Loucy (cell line): ENCODE measurements around the gene GRIP1.

Experiments used
- H2AFZ ChIP-seq: fragments of 200-600 bp; sonication (generic); 2 replicates; pipeline ENCODE4 v1.6.0; 2016; ENCODE audit warnings: antibody characterized with exemption, mild to moderate bottlenecking, low read length, moderate library complexity
- H3F3A ChIP-seq: fragments of 200-600 bp; 2 replicates; pipeline ENCODE4 v1.6.0; 2016; ENCODE audit warnings: antibody characterized with exemption, low read depth, mild to moderate bottlenecking
- H3K27me3 ChIP-seq: fragments of 200-600 bp; sonication (generic); 2 replicates; pipeline ENCODE4 v1.6.1; 2014; ENCODE audit warnings: low read length, mild to moderate bottlenecking; ENCODE audit not compliant: insufficient read depth, poor library complexity, severe bottlenecking
- H3K36me3 ChIP-seq: fragments of 200-600 bp; sonication (generic); 2 replicates; pipeline ENCODE4 v1.6.1; 2016; ENCODE audit warnings: low read length; ENCODE audit not compliant: insufficient read depth
- H3K4me1 ChIP-seq: fragments of 200-600 bp; sonication (generic); 2 replicates; pipeline ENCODE4 v1.5.1; 2014; ENCODE audit warnings: low read length, mild to moderate bottlenecking; ENCODE audit not compliant: insufficient read depth, poor library complexity, severe bottlenecking
- H3K4me2 ChIP-seq: fragments of 200-600 bp; sonication (generic); 2 replicates; pipeline ENCODE4 v1.6.0; 2014; ENCODE audit warnings: antibody characterized with exemption, low read length, low read depth, mild to moderate bottlenecking; ENCODE audit not compliant: poor library complexity, severe bottlenecking
- H3K4me3 ChIP-seq: fragments of 200-600 bp; sonication (generic); 2 replicates; pipeline ENCODE4 v1.5.1; 2014; ENCODE audit warnings: low read length, mild to moderate bottlenecking, mixed read lengths; ENCODE audit not compliant: poor library complexity, severe bottlenecking
- H3K79me2 ChIP-seq: fragments of 200-600 bp; sonication (generic); 2 replicates; pipeline ENCODE4 v1.6.1; 2014; ENCODE audit warnings: low read length; ENCODE audit not compliant: insufficient read depth
- H3K9ac ChIP-seq: fragments of 200-600 bp; sonication (generic); 2 replicates; pipeline ENCODE4 v1.6.0; 2014; ENCODE audit warnings: mild to moderate bottlenecking, low read depth, low read length, moderate library complexity; ENCODE audit not compliant: poor library complexity, severe bottlenecking
- H3K9me2 ChIP-seq: fragments of 200-600 bp; sonication (generic); replicated peaks from 2 replicates; pipeline ENCODE4 v1.6.1; 2016; ENCODE audit warnings: low read depth, low read length, mixed read lengths
- H3K9me3 ChIP-seq: fragments of 200-600 bp; sonication (generic); 2 replicates; pipeline ENCODE4 v1.6.1; 2014; ENCODE audit warnings: mild to moderate bottlenecking, antibody characterized with exemption, low read length, low read depth; ENCODE audit not compliant: insufficient read depth
- H4K20me1 ChIP-seq: fragments of 200-600 bp; sonication (generic); 2 replicates; pipeline ENCODE4 v1.6.0; 2014; ENCODE audit warnings: antibody characterized with exemption, low read length, mild to moderate bottlenecking; ENCODE audit not compliant: insufficient read depth, poor library complexity, severe bottlenecking
- EZH2phosphoT487 ChIP-seq: fragments of 200-600 bp; IDR thresholded peaks from 2 replicates; pipeline ENCODE4 v1.6.1; 2018; ENCODE audit warnings: antibody characterized with exemption, mild to moderate bottlenecking, moderate library complexity, borderline replicate concordance
- TF ChIP-seq, protein P1 (sequence below): fragments of 200-600 bp; sonication (generic); conservative IDR thresholded peaks from 2 replicates; pipeline ENCODE4 v1.5.1; 2014; ENCODE audit warnings: mild to moderate bottlenecking, antibody characterized with exemption, low read length

Gene GRIP1

DNA sequence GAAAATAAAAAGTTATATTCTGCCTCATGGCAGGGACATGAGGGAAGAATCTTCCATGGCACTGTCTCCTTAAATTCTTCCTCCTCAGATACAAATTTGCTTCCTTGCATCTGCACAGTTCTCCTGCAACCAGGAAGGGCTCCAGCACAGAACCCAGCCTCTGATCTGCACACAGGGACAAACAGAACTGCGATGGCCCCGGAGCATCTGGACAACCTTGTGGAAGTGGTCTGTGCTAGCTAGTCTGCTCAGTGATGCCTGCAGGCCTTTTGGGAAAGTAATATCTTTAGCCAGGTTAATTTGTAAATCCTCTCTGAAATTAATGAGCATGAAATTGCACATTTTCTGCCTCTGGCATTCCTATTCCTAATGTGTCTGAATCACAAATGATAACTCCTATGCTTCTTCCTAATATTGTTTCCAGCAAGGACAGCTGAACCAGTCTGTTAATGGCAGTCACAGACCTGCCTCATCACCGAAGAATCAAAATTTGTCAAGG lies 74.8 kb downstream of the GRIP1 start:
- Histone ChIP-seq H4K20me1 (no peaks in the 10 kb centered on the region), H3K4me3 (no peak overlapping the region), H3K36me3 (no peaks in the 10 kb centered on the region), H3K9me3 (no peaks in the 10 kb centered on the region), H3F3A (no peaks in the 10 kb centered on the region), H3K27me3 (no peaks in the 10 kb centered on the region), H2AFZ (no peak overlapping the region), H3K4me2 (no peak overlapping the region), H3K79me2 (no peaks in the 10 kb centered on the region), H3K9ac (no peak overlapping the region), H3K4me1 (no peaks in the 10 kb centered on the region), H3K9me2 (no peaks in the 10 kb centered on the region)
- TF ChIP-seq, protein P1, sequence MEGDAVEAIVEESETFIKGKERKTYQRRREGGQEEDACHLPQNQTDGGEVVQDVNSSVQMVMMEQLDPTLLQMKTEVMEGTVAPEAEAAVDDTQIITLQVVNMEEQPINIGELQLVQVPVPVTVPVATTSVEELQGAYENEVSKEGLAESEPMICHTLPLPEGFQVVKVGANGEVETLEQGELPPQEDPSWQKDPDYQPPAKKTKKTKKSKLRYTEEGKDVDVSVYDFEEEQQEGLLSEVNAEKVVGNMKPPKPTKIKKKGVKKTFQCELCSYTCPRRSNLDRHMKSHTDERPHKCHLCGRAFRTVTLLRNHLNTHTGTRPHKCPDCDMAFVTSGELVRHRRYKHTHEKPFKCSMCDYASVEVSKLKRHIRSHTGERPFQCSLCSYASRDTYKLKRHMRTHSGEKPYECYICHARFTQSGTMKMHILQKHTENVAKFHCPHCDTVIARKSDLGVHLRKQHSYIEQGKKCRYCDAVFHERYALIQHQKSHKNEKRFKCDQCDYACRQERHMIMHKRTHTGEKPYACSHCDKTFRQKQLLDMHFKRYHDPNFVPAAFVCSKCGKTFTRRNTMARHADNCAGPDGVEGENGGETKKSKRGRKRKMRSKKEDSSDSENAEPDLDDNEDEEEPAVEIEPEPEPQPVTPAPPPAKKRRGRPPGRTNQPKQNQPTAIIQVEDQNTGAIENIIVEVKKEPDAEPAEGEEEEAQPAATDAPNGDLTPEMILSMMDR = no peak
- no peak for TF ChIP-seq EZH2phosphoT487

DNA sequence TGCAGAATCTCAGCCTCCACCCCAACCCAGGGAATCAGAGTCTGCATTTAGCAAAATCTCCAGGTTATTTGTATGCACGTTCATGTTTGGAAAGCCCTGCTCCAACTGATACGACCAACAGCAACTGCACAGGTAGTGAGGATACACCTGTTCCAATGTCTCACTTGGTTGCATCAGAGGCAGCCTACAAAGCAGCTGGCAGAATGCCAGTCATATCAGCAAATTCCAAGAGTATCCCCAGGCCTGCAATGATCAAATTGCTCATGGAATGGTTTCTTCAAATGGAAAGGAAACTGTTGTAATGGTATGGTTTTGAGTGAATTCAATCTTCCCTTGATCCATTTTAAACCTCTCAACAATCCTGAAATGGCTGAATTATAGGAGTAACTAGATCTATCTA lies 75.4 kb downstream of the GRIP1 start:
- Histone ChIP-seq H3K9me3 (no peaks in the 10 kb centered on the region), H3K4me3 (no peak overlapping the region), H2AFZ (no peak overlapping the region), H4K20me1 (no peaks in the 10 kb centered on the region), H3K36me3 (no peaks in the 10 kb centered on the region), H3K27me3 (no peaks in the 10 kb centered on the region), H3F3A (no peaks in the 10 kb centered on the region), H3K4me1 (no peaks in the 10 kb centered on the region), H3K79me2 (no peaks in the 10 kb centered on the region), H3K4me2 (no peak overlapping the region), H3K9me2 (no peaks in the 10 kb centered on the region), H3K9ac (no peak overlapping the region)
- TF ChIP-seq EZH2phosphoT487 = no peak
- TF ChIP-seq, protein P1 = no peak

DNA sequence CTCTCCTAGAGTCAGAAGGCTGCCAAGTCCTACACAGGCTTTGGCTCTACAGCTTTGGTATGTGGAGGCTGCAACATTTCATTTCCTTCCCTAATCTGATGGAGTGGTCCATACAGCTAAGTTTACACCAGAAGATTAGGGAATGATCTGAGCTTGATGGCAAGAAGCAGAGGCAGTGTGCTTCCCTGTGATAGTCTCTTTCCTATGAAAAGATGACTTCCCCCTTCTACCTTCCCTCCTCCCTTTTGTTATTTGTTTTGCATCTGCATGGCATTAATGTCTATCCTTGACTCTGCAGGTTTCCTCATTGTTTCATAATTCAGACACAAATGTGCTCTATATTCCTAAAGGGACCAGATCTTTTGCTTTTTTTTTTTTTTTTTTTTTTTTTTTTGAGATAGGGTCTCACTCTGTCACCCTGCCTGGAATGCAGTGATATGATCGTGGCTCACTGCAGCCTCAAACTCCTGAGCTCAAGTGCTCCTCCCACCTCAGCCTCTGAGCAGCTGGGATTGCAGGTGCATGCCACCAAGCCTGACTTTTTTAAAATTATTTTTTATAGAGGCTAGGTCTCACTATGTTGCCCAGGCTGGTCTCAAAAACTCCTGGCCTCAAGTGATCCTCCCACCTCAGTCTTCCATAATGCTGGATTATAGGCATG lies 76.3 kb downstream of the GRIP1 start:
- Histone ChIP-seq H3K79me2 (no peaks in the 10 kb centered on the region), H3F3A (no peaks in the 10 kb centered on the region), H3K9me3 (no peaks in the 10 kb centered on the region), H2AFZ (no peak overlapping the region), H3K4me1 (no peaks in the 10 kb centered on the region), H4K20me1 (no peaks in the 10 kb centered on the region), H3K36me3 (no peaks in the 10 kb centered on the region), H3K27me3 (no peaks in the 10 kb centered on the region), H3K9me2 (no peaks in the 10 kb centered on the region), H3K9ac (no peak overlapping the region), H3K4me3 (no peak overlapping the region), H3K4me2 (no peak overlapping the region)
- TF ChIP-seq EZH2phosphoT487 = no peak

DNA sequence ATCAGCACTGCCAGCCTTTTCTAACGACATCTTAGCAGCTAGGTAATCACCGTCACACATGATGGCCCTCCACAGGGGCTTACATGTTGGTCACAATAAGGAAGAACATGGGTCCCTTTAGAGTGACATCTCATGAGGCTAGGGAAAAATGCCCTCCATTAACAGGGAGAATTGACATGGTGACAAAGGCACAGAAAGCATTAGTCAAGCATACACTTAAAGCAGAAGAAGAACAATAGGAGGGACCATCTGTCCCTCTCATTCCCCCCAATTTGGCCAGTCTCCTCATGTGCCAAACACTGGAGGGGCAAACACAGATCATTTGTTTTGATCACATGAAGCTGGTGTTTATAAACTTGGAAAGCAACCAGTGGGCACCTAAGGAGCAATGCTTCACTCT lies 78.0 kb downstream of the GRIP1 start:
- TF ChIP-seq, protein P1 = no peak
- H3K9ac ChIP-seq = no peak overlapping the region
- H3K4me1 ChIP-seq = no peaks in the 10 kb centered on the region
- H3F3A ChIP-seq = no peaks in the 10 kb centered on the region
- H3K4me3 ChIP-seq = no peak overlapping the region
- no peaks in the 10 kb centered on the region for H3K9me2 ChIP-seq
- H3K9me3 ChIP-seq = no peaks in the 10 kb centered on the region
- H3K36me3 ChIP-seq = no peaks in the 10 kb centered on the region
- no peak overlapping the region for H3K4me2 ChIP-seq
- H3K79me2 ChIP-seq = no peaks in the 10 kb centered on the region
- H4K20me1 ChIP-seq = no peaks in the 10 kb centered on the region
- H2AFZ ChIP-seq = no peak overlapping the region
- no peaks in the 10 kb centered on the region for H3K27me3 ChIP-seq
